Breast epithelium (tissue), 4 donors: Measurements from ENCODE around the gene VCP. TPM values are rescaled to one million over a fixed set of nuclear protein-coding genes. Genes with fewer than 3 reads are reported as not detected.

ENCODE experiments used
- DNase-seq, 2 donors: peaks; one replicate each; pipeline ENCODE4 v3.0.0-alpha.2; 2019; ENCODE audit warnings: low spot score in 2 of 2
- H3K27ac ChIP-seq, 2 donors: fragments of 200-600 bp; sonication (generic) in 1 of 2; one replicate each; pipeline ENCODE4 v1.5.1; 2016 to 2019; ENCODE audit warnings: mild to moderate bottlenecking in 1 of 2
- H3K27me3 ChIP-seq, 2 donors: fragments of 200-600 bp; sonication (generic) in 1 of 2; one replicate each; pipeline versions ENCODE4 v1.5.1 to v1.6.0; 2017 to 2019; ENCODE audit warnings: control low read depth in 1 of 2, mild to moderate bottlenecking in 1 of 2
- H3K36me3 ChIP-seq: fragments of 200-600 bp; one replicate; pipeline ENCODE4 v1.5.1; 2019
- H3K4me1 ChIP-seq, 2 donors: fragments of 200-600 bp; sonication (generic); one replicate each; pipeline ENCODE4 v1.5.1; 2016 to 2019; ENCODE audit warnings: control low read depth in 1 of 2
- H3K4me3 ChIP-seq, 3 donors: fragments of 200-600 bp; sonication (generic); 1 replicate in 2 of 3; 2 replicates in 1 of 3; pipeline ENCODE4 v1.5.1; 2016 to 2019; ENCODE audit warnings: mild to moderate bottlenecking in 3 of 3, moderate library complexity in 2 of 3
- H3K9me3 ChIP-seq, 2 donors: fragments of 200-600 bp; sonication (generic) in 1 of 2; one replicate each; pipeline ENCODE4 v1.5.1; 2016 to 2019; ENCODE audit warnings: control low read depth in 1 of 2
- CTCF ChIP-seq, 3 donors: fragments of 450-650 bp; IDR thresholded peaks; one replicate each; pipeline ENCODE4 v1.5.1; 2016 to 2017; ENCODE audit warnings: antibody characterized with exemption in 3 of 3, mild to moderate bottlenecking in 3 of 3, moderate library complexity in 3 of 3
- POLR2A ChIP-seq: fragments of 450-650 bp; IDR thresholded peaks from one replicate; pipeline ENCODE4 v1.6.1; 2016; ENCODE audit warnings: antibody characterized with exemption, mild to moderate bottlenecking, moderate library complexity
- POLR2AphosphoS5 ChIP-seq, 3 donors: sonication (generic); formaldehyde crosslinking; IDR thresholded peaks; one replicate each; pipeline ENCODE4 v1.6.1; 2017; ENCODE audit warnings: antibody characterized with exemption in 3 of 3
- intact Hi-C: fragments of 100-400 bp; cut with DNase I; formaldehyde crosslinking; loops from one replicate; pipeline ENCODE4 v1.15.1; 2023; ENCODE audit warnings: low total_unique reads
- total RNA-seq, 3 donors: library from RNA; depleted of rRNA; stranded (reverse); fragments of >200 nt; gene quantifications; one replicate each; pipeline ENCODE4 v1.1.0, GENCODE V29; 2016

The VCP gene
- total RNA-seq, 3 donors from 2014 or later, result 150 to 173 (median 168) TPM

- intact Hi-C loops, result no loop called here
- H3K27me3 ChIP-seq, result no peaks in the 10 kb centered on the region
- no peaks in the 10 kb centered on the region for H3K9me3 ChIP-seq
- DNase-seq, result peak; percentile 94 to 95
- H3K36me3 ChIP-seq, result no peaks in the 10 kb centered on the region
- H3K4me3 ChIP-seq, result peak within 1 kb of the TSS; percentile 58 to 83 (median 80)
- peak; percentile 84 to 94 (median 91) for TF ChIP-seq POLR2AphosphoS5 (IDR thresholded peaks at IDR 0.05)
- TF ChIP-seq CTCF (IDR thresholded peaks at IDR 0.05), result no peak
- peak; percentile 68 for TF ChIP-seq POLR2A
- H3K27ac ChIP-seq, result peak within 1 kb of the TSS; percentile 93 to 97
- H3K4me1 ChIP-seq, result peaks cover 3 to 10% of the 10 kb centered on the region in 2 donors
Observed at GRCh38 chr9:35102769-35103659, 30.6 kb upstream of the VCP start, which contains the start of gene STOML2. TSS of gene STOML2 (minus strand) at chr9:35103131. CDS start at chr9:35103094, 37 bp downstream.

GRCh38 chr9:35102465-35102768 is 30.0 kb upstream of the VCP start:
- H3K27ac ChIP-seq, result peak overlapping the region; percentile 93 to 97
- DNase-seq, result no peak
- no peaks in the 10 kb centered on the region for H3K9me3 ChIP-seq
- H3K36me3 ChIP-seq, result no peaks in the 10 kb centered on the region
- intact Hi-C loops, result no loop called here
- no peaks in the 10 kb centered on the region for H3K27me3 ChIP-seq
- H3K4me3 ChIP-seq, result peak overlapping the region; percentile 58 to 83 (median 80)
- no peak for TF ChIP-seq POLR2AphosphoS5 (IDR thresholded peaks at IDR 0.05)
- no peak for TF ChIP-seq POLR2A
- TF ChIP-seq CTCF (IDR thresholded peaks at IDR 0.05), result no peak
- peaks cover 3 to 10% of the 10 kb centered on the region in 2 donors for H3K4me1 ChIP-seq

GRCh38 chr9:35097573-35097972 is 25.1 kb upstream of the VCP start:
- Histone ChIP-seq H3K27ac (no peak overlapping the region), H3K9me3 (no peaks in the 10 kb centered on the region), H3K4me1 (peaks cover 0 to 21% of the 10 kb centered on the region in 2 donors), H3K36me3 (no peaks in the 10 kb centered on the region), H3K4me3 (no peak overlapping the region), H3K27me3 (no peaks in the 10 kb centered on the region)
- intact Hi-C loops, result loop anchor here (2.0 to 10.0 kb wide), 2 partner anchors 27 to 377 kb away; no protein-coding TSS in a partner anchor
- no peak for DNase-seq
- no peak for TF ChIP-seq POLR2A
- no peak for TF ChIP-seq CTCF (IDR thresholded peaks at IDR 0.05)
- TF ChIP-seq POLR2AphosphoS5 (IDR thresholded peaks at IDR 0.05), result no peak

GRCh38 chr9:35096035-35096849 is 23.8 kb upstream of the VCP start, which contains the start of gene PIGO:
TSS of gene PIGO (minus strand) at chr9:35096591. CDS start at chr9:35095565, 1,026 bp downstream.
- intact Hi-C loops, result loop anchor here (2.0 to 10.0 kb wide), 2 partner anchors 25 to 379 kb away; no protein-coding TSS in a partner anchor
- Histone ChIP-seq H3K36me3 (peaks cover 5% of the 10 kb centered on the region), H3K4me1 (peaks cover 0 to 12% of the 10 kb centered on the region in 2 donors), H3K4me3 (peak within 1 kb of the TSS; percentile 73 to 92 (median 88)), H3K27ac (peak within 1 kb of the TSS; percentile 97 to 98), H3K9me3 (no peaks in the 10 kb centered on the region), H3K27me3 (no peaks in the 10 kb centered on the region)
- TF ChIP-seq POLR2A (peak; percentile 36), POLR2AphosphoS5 (IDR thresholded peaks at IDR 0.05) (peak; percentile 88 to 92 (median 89)), CTCF (IDR thresholded peaks at IDR 0.05) (peak; percentile 69 to 88 (median 78))
- peak; percentile 84 to 88 for DNase-seq
